GM23338 (cell line): ENCODE data around the gene TMEM59. TPM values are rescaled to one million over a fixed set of nuclear protein-coding genes. Genes with fewer than 3 reads are reported as not detected.
"Not testable (repeated sequence)": the region's sequence is repeated elsewhere in the genome, so short reads cannot be mapped to it uniquely, and the experiment has no call there.

Experiments used
- ATAC-seq: fragments of 200-7000 bp; cut with Tn5 transposase; 3 replicates; pipeline ENCODE4 v1.9.1; 2020
- DNase-seq: peaks from one replicate; pipeline ENCODE4 v3.0.0-alpha.2; 2015; ENCODE audit warnings: low spot score
- H2AFZ ChIP-seq: fragments of 200-600 bp; sonication (generic); 2 replicates; pipeline ENCODE4 v1.8.0; 2016; ENCODE audit warnings: antibody characterized with exemption, mild to moderate bottlenecking, moderate library complexity
- H3F3A ChIP-seq: fragments of 200-600 bp; sonication (generic); replicated peaks from 2 replicates; pipeline ENCODE4 v1.8.0; 2017; ENCODE audit warnings: antibody characterized with exemption, mixed run types, low read depth
- H3K27ac ChIP-seq: fragments of 200-600 bp; sonication (generic); 2 replicates; pipeline ENCODE4 v1.6.1; 2016; ENCODE audit warnings: low read depth
- H3K27me3 ChIP-seq: fragments of 200-600 bp; sonication (generic); 2 replicates; pipeline ENCODE4 v1.8.0; 2016; ENCODE audit warnings: mild to moderate bottlenecking, mixed run types, moderate library complexity; ENCODE audit not compliant: insufficient read depth
- H3K36me3 ChIP-seq: fragments of 200-600 bp; sonication (generic); 2 replicates; pipeline ENCODE4 v1.8.0; 2016; ENCODE audit warnings: mild to moderate bottlenecking; ENCODE audit not compliant: insufficient read depth
- H3K4me1 ChIP-seq: fragments of 200-600 bp; sonication (generic); 2 replicates; pipeline ENCODE4 v1.8.0; 2016; ENCODE audit warnings: mild to moderate bottlenecking, moderate library complexity; ENCODE audit not compliant: insufficient read depth
- H3K4me2 ChIP-seq: fragments of 200-600 bp; sonication (generic); 2 replicates; pipeline ENCODE4 v1.7.1; 2017; ENCODE audit warnings: mixed run types
- H3K4me3 ChIP-seq: fragments of 200-600 bp; sonication (generic); 2 replicates; pipeline ENCODE4 v1.6.1; 2016; ENCODE audit warnings: mixed run types
- H3K79me2 ChIP-seq: fragments of 200-600 bp; sonication (generic); replicated peaks from 2 replicates; pipeline ENCODE4 v1.8.0; 2017; ENCODE audit warnings: mild to moderate bottlenecking; ENCODE audit not compliant: insufficient read depth
- H3K9me2 ChIP-seq: fragments of 200-600 bp; sonication (generic); 2 replicates; pipeline ENCODE4 v1.8.0; 2017; ENCODE audit not compliant: insufficient read depth
- H4K20me1 ChIP-seq: fragments of 200-600 bp; sonication (generic); replicated peaks from 2 replicates; pipeline ENCODE4 v1.8.0; 2017; ENCODE audit warnings: mild to moderate bottlenecking; ENCODE audit not compliant: insufficient read depth
- H3K27ac Mint-ChIP-seq: 2 replicates; pipeline ENCODE4 v1.8.0; 2020; ENCODE audit warnings: inconsistent platforms, mild to moderate bottlenecking, moderate library complexity, mixed read lengths
- H3K27me3 Mint-ChIP-seq: 3 replicates; pipeline ENCODE4 v1.8.0; 2022; ENCODE audit warnings: low read depth, mild to moderate bottlenecking, moderate library complexity, mixed read lengths, inconsistent platforms; ENCODE audit not compliant: insufficient read depth, poor library complexity
- H3K36me3 Mint-ChIP-seq: 3 replicates; pipeline ENCODE4 v1.8.0; 2021; ENCODE audit warnings: low read depth, mild to moderate bottlenecking, inconsistent platforms, moderate library complexity, mixed read lengths
- H3K4me1 Mint-ChIP-seq: 3 replicates; pipeline ENCODE4 v1.8.0; 2020; ENCODE audit warnings: mild to moderate bottlenecking, inconsistent platforms, mixed read lengths
- H3K4me3 Mint-ChIP-seq: 3 replicates; pipeline ENCODE4 v1.8.0; 2021; ENCODE audit warnings: moderate library complexity, mild to moderate bottlenecking, inconsistent platforms, mixed read lengths
- H3K9me3 Mint-ChIP-seq: 3 replicates; pipeline ENCODE4 v1.8.0; 2020; ENCODE audit warnings: moderate library complexity, mild to moderate bottlenecking, inconsistent platforms, mixed read lengths
- CREB1 ChIP-seq: fragments of 250-450 bp; sonication (Bioruptor Pico); IDR thresholded peaks from 2 replicates; pipeline ENCODE4 v1.5.0; 2020; ENCODE audit warnings: low read depth, mild to moderate bottlenecking, moderate library complexity
- EZH2 ChIP-seq: fragments of 200-600 bp; sonication (generic); IDR thresholded peaks from one replicate; pipeline ENCODE4 v1.8.0; 2017; ENCODE audit warnings: antibody characterized with exemption, mild to moderate bottlenecking, low read depth; ENCODE audit not compliant: unreplicated experiment
- EZH2phosphoT487 ChIP-seq: fragments of 200-600 bp; sonication (generic); IDR thresholded peaks from one replicate; pipeline ENCODE4 v1.8.1; 2018; ENCODE audit warnings: antibody characterized with exemption; ENCODE audit not compliant: unreplicated experiment
- NANOG ChIP-seq: IDR thresholded peaks from 2 replicates; pipeline ENCODE4 v1.6.1; 2016; ENCODE audit warnings: antibody characterized with exemption, borderline replicate concordance
- POLR2AphosphoS5 ChIP-seq: IDR thresholded peaks from 2 replicates; pipeline ENCODE4 v1.6.1; 2016; ENCODE audit warnings: antibody characterized with exemption, low read depth
- STAT1 ChIP-seq: IDR thresholded peaks from one replicate; pipeline ENCODE4 v1.6.1; 2016; ENCODE audit warnings: antibody characterized with exemption; ENCODE audit not compliant: unreplicated experiment
- ZNF331 ChIP-seq: fragments of 250-450 bp; sonication (Bioruptor Pico); IDR thresholded peaks from 2 replicates; pipeline ENCODE4 v1.5.0; 2020; ENCODE audit warnings: low read depth, mild to moderate bottlenecking, moderate library complexity
- polyA plus RNA-seq: library from polyadenylated mRNA; unstranded; fragments of >200 nt; fragmentation: Nextera tagmentation; extraction: Ambion mirVana; gene quantifications from 2 replicates; pipeline ENCODE4 v1.2.1, GENCODE V29; 2016
- total RNA-seq: library from RNA; depleted of rRNA; stranded (reverse); fragments of >200 nt; shearing (Covaris generic); gene quantifications from 2 replicates; pipeline ENCODE4 v1.2.3, GENCODE V29; 2014
- TF ChIP-seq, protein P1 (sequence below): IDR thresholded peaks from one replicate; pipeline ENCODE4 v1.6.1; 2018; ENCODE audit warnings: antibody characterized with exemption; ENCODE audit not compliant: unreplicated experiment
- TF ChIP-seq, protein P2 (sequence below), 2 experiments: fragments of 200-600 bp in 1 of 2; sonication (generic) in 1 of 2; conservative IDR thresholded peaks; 2 replicates each; pipeline versions ENCODE4 v1.5.1 to v1.6.1; 2016 to 2017; ENCODE audit warnings: antibody characterized with exemption in 2 of 2, low read depth in 2 of 2, mild to moderate bottlenecking in 2 of 2, moderate library complexity in 1 of 2
- TF ChIP-seq, protein P3 (sequence below): fragments of 250-450 bp; sonication (Bioruptor Pico); IDR thresholded peaks from 2 replicates; pipeline ENCODE4 v1.5.0; 2020; ENCODE audit warnings: mild to moderate bottlenecking, moderate library complexity

The TMEM59 gene
- total and polyA plus RNA-seq, 2 experiments from 2014 or later = 81.9 to 132 TPM

DNA sequence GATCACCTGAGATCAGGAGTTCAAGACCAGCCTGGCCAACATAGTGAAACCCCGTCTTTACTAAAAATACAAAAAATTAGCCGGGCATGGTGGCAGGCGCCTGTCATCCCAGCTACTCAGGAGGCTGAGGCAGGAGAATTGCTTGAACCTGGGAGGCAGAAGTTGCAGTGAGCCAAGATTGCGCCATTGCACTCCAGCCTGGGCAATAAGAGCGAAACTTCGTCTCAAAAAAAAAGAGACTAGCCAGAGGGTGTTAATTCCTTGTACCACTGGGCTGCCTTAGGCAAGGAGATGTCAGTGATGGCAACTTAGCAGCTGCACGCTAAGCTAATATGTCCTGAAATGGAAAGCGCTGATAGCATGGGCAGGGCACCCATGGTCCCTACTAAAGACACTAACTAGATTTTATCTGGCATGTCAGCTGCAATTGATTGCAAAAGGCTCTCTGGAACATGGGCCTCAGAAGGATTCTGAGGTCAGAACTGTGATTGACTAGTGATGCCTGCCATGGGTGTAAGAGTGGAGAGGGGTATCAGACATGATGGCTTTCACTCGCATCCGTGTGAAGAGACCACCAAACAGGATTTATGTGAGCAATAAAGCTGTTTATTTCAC lies 33.3 kb downstream of the TMEM59 start:
- H3K4me3 Mint-ChIP-seq, H3K9me2 ChIP-seq, H3F3A ChIP-seq, H3K79me2 ChIP-seq, H3K27me3 ChIP-seq, ATAC-seq, H3K4me1 Mint-ChIP-seq, H3K4me1 ChIP-seq, H3K9me3 Mint-ChIP-seq, H3K27ac ChIP-seq, DNase-seq, H4K20me1 ChIP-seq, H3K36me3 Mint-ChIP-seq, H3K36me3 ChIP-seq, H2AFZ ChIP-seq, H3K4me3 ChIP-seq, H3K4me2 ChIP-seq: not testable (repeated sequence)
- H3K27me3 Mint-ChIP-seq = peaks cover 10% of the 10 kb centered on the region
- peak overlapping the region; percentile 26; the same call in 1 of the 2 replicates for H3K27ac Mint-ChIP-seq

DNA sequence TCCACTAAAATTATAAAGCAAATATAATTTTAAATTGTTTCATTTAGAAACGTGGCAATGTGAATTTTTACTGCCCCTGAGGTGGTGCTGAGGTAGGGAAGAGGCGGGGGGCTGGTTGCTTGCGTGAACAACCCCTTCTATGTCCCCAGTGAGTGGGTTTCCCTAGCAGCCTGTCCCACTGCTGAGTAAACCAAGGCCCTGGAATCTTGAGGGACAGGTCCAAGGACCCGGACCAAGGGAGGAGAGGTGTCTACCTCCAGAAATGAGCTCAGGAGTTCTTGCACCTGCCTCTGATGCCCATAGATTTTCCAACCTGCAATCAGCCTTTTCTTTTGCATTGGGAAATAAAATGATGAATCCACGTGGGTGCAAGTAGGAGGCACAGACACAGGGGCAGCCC lies 34.4 kb downstream of the TMEM59 start:
- Histone ChIP-seq H3K4me3 (no peak overlapping the region), H3K36me3 (no peaks in the 10 kb centered on the region), H4K20me1 (no peaks in the 10 kb centered on the region), H3K79me2 (no peaks in the 10 kb centered on the region), H2AFZ (no peak overlapping the region), H3K27me3 (no peaks in the 10 kb centered on the region), H3K9me2 (no peaks in the 10 kb centered on the region), H3K4me1 (no peaks in the 10 kb centered on the region), H3F3A (no peaks in the 10 kb centered on the region), H3K4me2 (no peak overlapping the region), H3K27ac (no peak overlapping the region)
- Mint-ChIP-seq H3K4me3 (no peak overlapping the region), H3K27me3 (peaks cover 10% of the 10 kb centered on the region), H3K27ac (no peak overlapping the region), H3K9me3 (no peaks in the 10 kb centered on the region), H3K4me1 (peaks cover 5% of the 10 kb centered on the region), H3K36me3 (no peaks in the 10 kb centered on the region)
- no peak for DNase-seq
- ATAC-seq = no peak
- TF ChIP-seq NANOG (no peak), STAT1 (no peak), CREB1 (CRISPR knock-in tag) (no peak), EZH2 (no peak), ZNF331 (CRISPR knock-in tag) (no peak), EZH2phosphoT487 (no peak), POLR2AphosphoS5 (no peak)
- TF ChIP-seq, protein P1, sequence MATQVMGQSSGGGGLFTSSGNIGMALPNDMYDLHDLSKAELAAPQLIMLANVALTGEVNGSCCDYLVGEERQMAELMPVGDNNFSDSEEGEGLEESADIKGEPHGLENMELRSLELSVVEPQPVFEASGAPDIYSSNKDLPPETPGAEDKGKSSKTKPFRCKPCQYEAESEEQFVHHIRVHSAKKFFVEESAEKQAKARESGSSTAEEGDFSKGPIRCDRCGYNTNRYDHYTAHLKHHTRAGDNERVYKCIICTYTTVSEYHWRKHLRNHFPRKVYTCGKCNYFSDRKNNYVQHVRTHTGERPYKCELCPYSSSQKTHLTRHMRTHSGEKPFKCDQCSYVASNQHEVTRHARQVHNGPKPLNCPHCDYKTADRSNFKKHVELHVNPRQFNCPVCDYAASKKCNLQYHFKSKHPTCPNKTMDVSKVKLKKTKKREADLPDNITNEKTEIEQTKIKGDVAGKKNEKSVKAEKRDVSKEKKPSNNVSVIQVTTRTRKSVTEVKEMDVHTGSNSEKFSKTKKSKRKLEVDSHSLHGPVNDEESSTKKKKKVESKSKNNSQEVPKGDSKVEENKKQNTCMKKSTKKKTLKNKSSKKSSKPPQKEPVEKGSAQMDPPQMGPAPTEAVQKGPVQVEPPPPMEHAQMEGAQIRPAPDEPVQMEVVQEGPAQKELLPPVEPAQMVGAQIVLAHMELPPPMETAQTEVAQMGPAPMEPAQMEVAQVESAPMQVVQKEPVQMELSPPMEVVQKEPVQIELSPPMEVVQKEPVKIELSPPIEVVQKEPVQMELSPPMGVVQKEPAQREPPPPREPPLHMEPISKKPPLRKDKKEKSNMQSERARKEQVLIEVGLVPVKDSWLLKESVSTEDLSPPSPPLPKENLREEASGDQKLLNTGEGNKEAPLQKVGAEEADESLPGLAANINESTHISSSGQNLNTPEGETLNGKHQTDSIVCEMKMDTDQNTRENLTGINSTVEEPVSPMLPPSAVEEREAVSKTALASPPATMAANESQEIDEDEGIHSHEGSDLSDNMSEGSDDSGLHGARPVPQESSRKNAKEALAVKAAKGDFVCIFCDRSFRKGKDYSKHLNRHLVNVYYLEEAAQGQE = no peak
- TF ChIP-seq, protein P2, sequence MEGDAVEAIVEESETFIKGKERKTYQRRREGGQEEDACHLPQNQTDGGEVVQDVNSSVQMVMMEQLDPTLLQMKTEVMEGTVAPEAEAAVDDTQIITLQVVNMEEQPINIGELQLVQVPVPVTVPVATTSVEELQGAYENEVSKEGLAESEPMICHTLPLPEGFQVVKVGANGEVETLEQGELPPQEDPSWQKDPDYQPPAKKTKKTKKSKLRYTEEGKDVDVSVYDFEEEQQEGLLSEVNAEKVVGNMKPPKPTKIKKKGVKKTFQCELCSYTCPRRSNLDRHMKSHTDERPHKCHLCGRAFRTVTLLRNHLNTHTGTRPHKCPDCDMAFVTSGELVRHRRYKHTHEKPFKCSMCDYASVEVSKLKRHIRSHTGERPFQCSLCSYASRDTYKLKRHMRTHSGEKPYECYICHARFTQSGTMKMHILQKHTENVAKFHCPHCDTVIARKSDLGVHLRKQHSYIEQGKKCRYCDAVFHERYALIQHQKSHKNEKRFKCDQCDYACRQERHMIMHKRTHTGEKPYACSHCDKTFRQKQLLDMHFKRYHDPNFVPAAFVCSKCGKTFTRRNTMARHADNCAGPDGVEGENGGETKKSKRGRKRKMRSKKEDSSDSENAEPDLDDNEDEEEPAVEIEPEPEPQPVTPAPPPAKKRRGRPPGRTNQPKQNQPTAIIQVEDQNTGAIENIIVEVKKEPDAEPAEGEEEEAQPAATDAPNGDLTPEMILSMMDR (conservative IDR thresholded peaks at IDR 0.05; ENCODE audit: low read depth in 2 of 2) = no peak
- TF ChIP-seq, protein P3, sequence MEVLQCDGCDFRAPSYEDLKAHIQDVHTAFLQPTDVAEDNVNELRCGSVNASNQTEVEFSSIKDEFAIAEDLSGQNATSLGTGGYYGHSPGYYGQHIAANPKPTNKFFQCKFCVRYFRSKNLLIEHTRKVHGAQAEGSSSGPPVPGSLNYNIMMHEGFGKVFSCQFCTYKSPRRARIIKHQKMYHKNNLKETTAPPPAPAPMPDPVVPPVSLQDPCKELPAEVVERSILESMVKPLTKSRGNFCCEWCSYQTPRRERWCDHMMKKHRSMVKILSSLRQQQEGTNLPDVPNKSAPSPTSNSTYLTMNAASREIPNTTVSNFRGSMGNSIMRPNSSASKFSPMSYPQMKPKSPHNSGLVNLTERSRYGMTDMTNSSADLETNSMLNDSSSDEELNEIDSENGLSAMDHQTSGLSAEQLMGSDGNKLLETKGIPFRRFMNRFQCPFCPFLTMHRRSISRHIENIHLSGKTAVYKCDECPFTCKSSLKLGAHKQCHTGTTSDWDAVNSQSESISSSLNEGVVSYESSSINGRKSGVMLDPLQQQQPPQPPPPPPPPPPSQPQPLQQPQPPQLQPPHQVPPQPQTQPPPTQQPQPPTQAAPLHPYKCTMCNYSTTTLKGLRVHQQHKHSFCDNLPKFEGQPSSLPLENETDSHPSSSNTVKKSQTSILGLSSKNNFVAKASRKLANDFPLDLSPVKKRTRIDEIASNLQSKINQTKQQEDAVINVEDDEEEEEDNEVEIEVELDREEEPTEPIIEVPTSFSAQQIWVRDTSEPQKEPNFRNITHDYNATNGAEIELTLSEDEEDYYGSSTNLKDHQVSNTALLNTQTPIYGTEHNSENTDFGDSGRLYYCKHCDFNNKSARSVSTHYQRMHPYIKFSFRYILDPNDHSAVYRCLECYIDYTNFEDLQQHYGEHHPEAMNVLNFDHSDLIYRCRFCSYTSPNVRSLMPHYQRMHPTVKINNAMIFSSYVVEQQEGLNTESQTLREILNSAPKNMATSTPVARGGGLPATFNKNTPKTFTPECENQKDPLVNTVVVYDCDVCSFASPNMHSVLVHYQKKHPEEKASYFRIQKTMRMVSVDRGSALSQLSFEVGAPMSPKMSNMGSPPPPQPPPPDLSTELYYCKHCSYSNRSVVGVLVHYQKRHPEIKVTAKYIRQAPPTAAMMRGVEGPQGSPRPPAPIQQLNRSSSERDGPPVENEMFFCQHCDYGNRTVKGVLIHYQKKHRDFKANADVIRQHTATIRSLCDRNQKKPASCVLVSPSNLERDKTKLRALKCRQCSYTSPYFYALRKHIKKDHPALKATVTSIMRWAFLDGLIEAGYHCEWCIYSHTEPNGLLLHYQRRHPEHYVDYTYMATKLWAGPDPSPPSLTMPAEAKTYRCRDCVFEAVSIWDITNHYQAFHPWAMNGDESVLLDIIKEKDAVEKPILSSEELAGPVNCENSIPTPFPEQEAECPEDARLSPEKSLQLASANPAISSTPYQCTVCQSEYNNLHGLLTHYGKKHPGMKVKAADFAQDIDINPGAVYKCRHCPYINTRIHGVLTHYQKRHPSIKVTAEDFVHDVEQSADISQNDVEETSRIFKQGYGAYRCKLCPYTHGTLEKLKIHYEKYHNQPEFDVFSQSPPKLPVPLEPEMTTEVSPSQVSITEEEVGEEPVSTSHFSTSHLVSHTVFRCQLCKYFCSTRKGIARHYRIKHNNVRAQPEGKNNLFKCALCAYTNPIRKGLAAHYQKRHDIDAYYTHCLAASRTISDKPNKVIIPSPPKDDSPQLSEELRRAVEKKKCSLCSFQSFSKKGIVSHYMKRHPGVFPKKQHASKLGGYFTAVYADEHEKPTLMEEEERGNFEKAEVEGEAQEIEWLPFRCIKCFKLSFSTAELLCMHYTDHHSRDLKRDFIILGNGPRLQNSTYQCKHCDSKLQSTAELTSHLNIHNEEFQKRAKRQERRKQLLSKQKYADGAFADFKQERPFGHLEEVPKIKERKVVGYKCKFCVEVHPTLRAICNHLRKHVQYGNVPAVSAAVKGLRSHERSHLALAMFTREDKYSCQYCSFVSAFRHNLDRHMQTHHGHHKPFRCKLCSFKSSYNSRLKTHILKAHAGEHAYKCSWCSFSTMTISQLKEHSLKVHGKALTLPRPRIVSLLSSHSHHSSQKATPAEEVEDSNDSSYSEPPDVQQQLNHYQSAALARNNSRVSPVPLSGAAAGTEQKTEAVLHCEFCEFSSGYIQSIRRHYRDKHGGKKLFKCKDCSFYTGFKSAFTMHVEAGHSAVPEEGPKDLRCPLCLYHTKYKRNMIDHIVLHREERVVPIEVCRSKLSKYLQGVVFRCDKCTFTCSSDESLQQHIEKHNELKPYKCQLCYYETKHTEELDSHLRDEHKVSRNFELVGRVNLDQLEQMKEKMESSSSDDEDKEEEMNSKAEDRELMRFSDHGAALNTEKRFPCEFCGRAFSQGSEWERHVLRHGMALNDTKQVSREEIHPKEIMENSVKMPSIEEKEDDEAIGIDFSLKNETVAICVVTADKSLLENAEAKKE (CRISPR knock-in tag) = no peak
